Measurements from ENCODE around the gene STX19.

GRCh38 chr3:94064243-94064860, 36.0 kb upstream of the STX19 start:
- TF ChIP-seq CTCF (conservative IDR thresholded peaks at IDR 0.05; ENCODE audit: low read length) (no peak), EZH2phosphoT487 (IDR thresholded peaks at IDR 0.05; ENCODE audit: borderline replicate concordance, low read depth, low read length) (no peak)

Data from OCI-LY7 (cell line).